Activated CD4-positive, CD25-positive, alpha-beta regulatory T cell treated with anti-CD3 and anti-CD28 coated beads, Interleukin-2, amount 50 U/mL, for 16 hours (primary cell): ENCODE results near the gene SHC4.
"Not testable (repeated sequence)": the region's sequence is repeated elsewhere in the genome, so short reads cannot be mapped to it uniquely, and the experiment has no call there.

Experiments
- DNase-seq: peaks from one replicate; pipeline ENCODE4 v3.0.0-alpha.2; 2020; ENCODE audit warnings: low read depth, low spot score

SHC4 gene

DNA sequence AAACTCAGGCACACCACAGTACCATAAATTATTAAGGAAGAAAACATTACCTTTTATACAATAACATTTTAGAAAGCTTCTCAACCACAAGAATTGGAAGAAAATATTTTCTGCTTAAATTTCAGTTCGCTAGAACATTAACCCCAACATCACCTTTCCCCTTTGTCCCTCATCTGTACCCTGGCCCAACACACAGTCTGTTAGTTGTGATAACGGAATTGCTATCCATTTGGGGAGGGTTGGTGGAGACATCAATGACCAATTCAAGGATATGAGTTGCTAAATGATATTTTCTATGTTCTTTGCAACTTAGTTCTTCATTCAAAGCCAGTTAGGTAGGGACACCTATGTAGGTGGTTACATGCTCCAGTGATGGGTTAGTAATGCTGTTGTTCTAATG is 80.0 kb downstream of the SHC4 start:
- DNase-seq: no peak

DNA sequence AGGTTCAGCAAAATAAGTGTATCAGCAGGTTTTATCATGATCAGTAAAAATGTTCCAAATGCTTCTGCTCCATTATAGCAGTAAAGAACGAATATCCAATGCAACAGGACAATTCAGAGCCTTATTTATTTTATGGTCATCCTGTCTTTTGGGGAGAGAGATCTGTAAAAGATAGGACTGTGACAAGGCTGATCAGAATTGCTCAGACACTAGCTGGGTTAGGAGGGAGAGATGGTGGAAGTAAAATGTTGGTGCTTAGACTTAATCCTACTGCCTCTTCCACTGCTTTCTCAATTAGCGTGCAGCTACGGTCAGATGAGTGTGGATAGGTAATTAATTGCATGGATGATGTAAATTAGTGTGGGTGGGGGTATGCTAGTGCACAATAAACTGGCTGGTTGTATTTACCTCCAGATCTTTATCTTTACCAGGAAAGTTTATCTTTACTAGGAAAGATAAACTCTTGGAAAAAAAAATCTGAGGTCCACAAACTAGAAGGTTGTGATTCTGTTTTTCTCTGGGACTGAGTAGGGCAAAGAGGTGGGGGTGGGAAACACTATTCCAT is 83.6 kb downstream of the SHC4 start:
- no peak for DNase-seq

DNA sequence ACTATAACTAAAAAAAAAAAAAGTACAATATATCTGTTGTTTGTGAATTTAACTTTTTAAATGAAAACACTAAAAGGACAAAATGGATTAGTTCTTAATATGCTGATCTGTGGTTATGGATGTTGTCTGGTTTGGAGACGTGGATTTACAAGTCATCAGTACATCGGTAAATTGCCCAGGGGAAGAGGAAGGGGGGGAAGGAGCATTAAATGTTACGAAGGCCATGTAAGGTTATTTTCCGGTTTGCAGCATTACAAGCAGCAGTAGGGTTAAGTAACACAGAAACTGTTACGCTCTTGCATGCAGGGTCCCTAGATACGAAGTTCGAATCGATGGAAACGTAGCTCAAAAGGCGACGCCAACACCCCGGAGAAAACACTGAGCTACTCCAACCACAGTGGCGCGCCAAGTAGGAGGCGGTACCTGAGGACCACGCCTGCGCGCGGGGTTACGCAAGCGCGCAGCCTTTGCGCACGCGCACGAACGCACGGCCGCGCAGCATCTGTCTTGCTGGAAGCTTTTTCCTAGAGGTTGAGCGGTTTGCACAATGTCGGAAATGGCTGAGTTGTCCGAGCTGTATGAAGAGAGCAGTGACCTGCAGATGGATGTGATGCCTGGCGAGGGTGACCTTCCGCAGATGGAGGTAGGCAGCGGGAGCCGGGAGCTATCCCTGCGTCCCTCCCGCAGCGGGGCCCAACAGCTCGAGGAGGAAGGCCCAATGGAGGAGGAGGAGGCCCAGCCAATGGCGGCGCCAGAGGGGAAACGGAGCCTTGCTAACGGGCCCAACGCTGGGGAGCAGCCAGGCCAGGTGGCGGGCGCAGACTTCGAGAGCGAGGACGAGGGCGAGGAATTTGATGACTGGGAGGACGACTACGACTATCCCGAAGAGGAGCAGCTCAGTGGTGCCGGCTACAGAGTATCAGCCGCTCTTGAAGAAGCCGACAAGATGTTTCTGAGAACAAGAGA is 85.8 kb downstream of the SHC4 start, which contains the start of gene EID1:
Gene EID1 (plus strand): TSS at position 505 of the 966 bp plus-strand sequence. CDS start 43 bp downstream, at position 548.
- peak; percentile 87 for DNase-seq

DNA sequence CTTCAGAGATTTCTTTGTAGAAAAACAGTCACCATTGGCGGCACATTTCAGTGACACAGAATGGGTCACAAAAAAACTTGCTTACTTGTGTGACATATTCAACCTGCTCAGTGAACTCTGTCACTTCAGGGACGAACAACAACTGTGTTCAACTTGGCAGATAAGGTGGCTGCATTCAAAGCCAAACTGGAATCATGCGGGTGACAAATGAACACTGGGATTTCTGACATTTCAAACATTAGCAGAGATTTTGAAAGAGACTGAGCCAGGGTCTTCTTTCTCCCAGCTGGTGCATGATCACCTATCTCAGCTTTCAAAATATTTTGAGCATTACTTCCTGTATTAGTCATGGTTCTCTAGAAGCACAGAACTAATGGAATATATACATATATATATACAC is 87.7 kb downstream of the SHC4 start:
- no peak for DNase-seq

DNA sequence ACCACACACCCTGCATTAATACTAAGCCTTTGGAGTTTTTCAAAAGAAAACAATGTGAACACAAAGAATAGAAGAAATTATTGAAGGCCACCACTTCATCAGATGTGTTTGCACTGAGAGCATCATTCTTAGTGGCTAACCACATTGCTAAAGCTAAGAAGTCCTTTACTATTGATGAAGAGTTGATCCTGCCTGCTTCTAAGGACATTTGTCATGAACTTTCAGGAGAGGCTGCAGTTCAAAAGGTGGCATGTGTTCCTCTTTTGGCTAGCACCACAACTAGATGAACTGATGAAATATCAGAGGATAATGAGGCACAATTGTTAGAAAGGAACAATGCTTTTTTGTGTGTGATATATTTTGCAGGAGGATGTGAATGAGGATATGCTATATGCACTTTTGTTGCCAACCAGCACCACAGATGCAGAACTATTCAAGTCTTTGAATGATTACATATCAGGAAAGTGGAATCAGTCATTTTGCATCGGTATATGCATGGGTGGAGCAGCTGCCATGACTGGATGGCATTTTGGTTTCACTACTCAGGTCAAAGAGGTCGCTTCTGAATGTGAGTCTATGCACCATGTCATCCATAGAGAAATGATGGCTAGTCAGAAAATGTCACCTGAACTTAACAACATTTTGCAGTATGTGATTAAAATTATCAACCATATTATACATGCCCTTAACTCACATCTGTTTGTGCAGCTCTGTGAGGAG is 88.3 kb downstream of the SHC4 start:
- DNase-seq: no peak

DNA sequence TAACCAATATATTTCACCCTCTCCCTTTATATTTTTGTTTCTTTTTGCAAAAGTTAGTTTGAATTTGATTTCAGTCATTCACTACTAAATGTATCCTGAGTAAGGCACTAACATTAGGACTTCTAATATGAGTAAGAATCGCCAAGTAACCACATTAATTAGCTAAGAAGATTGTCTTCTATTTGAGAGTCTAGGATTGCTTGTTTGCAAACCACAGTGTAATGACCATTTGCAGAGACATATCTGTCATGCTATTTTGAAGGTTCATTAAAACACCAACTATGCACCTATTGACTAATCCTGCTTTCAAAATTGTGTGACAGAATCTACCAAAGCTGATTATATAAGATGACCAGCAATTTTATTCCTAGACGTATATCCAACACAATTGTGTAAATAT is 91.1 kb downstream of the SHC4 start:
- no peak for DNase-seq

DNA sequence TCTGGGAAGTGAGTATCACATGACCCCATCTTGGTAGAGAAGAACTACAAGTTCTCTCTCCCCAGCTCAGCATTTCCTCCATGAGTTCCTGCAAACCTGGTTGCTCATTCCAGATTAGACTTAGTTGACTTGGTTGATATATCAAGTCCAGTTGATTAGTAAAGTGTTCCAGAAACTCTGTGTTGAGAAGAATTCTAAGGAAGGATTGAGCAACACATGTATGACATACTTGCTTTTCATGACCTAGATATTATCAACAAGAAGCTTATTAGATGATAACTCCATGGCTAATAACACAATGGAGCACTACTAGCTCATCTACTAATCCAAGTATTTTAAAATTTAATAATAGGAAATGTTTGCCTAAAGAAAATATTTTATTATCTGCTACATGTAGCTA is 92.2 kb downstream of the SHC4 start:
- no peak for DNase-seq

DNA sequence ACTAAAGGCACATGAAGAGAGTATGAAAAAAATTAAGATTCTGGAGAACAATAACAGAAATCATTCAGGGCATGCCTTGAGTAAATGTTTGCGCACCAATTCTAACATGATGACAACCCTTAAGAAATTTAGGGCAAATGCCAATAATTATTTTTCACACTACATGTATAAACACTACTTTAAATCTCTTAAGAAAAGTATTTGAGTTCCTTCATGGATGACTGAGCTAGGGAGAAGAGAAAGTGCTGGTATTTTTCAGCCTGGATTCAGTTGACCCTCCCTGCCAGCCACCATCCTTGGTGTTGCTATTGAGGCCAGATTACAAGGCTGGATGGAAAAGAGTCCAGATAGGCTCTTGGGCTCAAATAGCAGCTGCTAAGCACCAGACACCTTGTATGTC is 93.8 kb downstream of the SHC4 start:
- no peak for DNase-seq

DNA sequence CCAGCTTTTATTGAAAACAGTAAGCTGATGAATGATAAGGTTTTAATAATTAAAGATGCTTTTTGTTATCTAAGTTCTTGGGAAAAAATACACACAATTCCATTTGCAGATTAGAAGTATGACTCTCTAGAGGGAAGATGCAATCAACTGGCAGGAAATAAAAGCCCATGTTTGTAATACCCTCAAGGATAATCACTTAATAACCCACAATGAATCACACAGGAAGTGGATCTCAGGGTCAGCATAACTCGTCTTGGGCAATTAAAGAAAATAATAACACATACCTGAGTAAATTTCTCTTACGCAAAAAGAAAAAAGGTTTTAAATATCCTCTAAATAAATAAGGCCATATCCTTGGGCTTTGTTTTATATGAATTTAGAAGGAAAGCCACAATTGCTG is 95.2 kb downstream of the SHC4 start:
- DNase-seq: no peak

DNA sequence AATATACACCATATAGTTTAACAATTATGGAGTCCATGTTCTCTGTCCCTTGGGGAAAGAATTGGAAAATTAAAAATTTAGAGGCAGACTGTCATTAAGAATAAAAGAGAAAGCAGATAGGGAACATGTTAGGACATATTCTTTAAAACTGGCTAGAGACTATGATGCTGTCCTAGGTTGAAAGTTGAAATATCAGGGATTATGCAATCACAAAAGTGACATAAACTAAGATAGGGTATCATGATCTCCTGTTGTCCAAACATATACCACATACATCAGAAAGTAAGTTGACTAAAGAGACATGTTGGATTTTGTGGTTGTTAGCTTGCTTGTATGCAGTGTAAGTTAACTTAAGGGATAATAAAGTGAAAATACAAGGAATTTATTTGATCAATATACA is 95.7 kb downstream of the SHC4 start:
- DNase-seq: no peak

DNA sequence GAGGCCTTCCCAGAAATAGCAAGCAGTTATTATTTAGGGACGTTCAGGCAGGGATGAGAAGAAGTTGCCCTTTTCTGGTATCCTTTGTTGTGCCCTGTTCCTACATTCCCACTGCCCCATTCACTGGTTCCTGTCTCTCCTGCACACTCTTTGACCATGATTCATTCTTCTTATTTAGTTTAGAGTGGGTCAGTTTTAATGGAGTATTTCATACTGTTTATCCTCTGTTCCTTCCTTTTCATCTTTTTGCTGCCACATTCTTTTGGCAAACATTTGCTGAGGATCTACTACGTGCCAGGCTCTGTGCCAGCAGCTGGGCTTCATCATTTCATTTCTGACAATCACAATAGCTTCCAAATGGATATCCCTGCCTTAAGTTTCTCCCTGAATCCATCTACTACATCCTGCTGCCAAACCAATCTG is 97.6 kb downstream of the SHC4 start:
- DNase-seq: no peak

DNA sequence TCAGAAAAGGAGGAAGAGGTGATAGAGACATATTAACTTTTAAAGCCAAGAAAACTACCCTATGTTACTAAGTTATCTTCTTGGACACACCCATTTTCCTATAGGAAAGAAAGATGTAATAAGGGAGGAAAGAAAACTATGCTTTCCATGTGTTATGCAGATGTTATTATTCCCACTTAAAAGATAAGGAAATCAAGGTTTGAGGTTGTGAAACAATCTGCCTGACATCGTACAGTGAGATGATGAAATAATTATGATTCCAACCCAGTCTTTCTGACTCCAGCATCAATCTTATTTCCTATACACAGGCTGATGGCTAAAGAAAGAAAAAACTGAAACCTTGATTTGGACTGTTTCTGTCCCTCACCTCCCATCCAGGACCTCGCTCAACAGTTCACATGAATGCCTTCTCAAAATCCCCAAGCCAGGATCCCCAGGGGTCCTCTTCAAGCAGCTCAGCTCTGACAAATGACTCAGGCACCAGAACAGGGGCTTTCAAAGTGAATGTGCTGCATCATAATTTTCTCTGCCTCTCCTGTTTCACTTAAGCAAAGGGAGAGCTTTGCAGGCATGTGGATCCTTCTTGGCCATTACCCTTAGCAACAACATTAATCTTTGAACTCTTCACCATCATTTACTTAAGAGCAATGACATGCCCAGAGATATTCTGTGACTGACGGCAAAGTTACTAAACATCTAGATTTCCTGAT is 98.2 kb downstream of the SHC4 start:
- no peak for DNase-seq

DNA sequence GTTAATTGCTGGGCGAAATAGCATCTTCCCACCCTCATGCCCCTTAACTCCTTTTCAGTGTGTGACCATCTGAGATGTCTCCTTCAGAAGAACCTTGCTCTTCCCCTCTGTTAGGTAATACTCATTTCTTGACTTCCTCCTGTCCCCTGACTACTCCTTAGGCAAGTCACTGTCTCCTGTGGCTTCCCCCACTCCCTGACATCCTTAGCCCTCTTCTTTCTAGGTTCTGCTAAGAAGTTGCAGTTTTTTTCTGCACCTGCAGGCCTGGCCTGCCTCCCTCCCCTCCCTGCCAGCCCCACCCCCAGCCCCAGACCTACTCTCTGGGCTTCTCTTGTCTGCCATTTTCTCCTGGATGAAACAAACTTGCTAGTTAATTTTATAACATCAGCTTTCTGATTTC is 101.0 kb downstream of the SHC4 start:
- DNase-seq: no peak

DNA sequence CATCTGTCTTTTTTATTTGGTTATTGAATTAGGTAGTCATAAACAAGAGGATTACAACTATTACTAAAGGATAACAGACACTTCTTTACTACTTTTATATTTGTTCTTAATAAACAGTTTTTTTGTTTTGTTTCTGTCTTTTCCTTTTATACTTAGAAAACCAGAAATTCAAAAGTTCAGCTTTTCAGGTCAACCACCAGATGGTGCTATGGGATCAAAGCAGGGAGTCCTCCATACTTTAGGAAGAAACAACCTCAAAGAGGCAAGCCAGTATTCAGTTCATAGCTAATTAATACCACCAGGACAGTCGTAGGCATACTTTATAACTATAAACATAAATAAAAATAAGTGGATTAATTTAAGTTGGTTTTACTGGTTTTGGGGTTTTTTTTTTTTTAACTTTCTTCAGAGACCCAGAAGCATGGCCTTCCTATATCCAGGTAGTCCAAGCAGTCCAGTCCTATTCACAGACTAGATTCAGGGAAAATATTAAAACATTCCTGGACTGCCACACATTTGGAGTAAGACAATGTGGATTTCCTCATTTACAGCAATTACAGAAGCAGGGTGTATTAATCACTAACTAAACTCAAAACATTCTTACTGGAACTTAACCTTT is 101.8 kb downstream of the SHC4 start:
- peak; percentile 8 for DNase-seq

DNA sequence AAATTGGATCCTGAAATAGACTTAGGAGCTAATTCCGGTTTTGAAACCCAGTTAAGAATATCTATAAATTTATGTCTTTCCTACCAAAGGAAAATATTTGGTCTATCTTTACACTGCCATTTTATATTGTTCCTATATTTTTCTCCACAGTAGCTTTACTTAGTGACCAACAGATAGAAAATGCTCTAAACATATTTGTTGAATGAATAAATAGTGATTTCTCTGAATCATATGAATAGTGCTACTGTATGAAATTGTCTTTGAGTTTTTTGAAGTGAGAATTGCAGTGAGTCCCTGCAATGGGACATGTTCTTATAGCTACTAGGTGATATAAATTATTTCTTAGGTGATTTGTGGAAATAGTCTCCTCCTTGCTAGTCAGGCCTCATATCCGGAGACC is 104.3 kb downstream of the SHC4 start:
- DNase-seq: no peak

DNA sequence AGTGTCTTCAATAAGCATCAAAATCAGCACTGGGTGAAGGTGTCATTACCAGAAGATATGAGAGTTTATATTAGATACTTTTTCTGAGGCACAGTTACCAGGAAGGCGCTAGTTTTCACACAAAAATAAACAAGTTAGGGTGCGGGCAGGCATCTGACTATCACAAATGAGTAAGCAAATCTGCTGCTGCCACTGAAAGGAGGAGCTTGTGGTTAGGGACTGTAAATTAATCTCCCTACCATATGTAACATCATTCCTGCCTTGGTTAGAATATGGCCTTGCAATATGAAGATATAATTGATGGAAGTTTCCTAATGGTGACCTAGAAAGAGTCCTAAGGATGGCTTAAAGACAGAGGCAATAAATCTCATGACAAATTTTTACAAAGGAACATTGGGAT is 105.3 kb downstream of the SHC4 start:
- DNase-seq: no peak

DNA sequence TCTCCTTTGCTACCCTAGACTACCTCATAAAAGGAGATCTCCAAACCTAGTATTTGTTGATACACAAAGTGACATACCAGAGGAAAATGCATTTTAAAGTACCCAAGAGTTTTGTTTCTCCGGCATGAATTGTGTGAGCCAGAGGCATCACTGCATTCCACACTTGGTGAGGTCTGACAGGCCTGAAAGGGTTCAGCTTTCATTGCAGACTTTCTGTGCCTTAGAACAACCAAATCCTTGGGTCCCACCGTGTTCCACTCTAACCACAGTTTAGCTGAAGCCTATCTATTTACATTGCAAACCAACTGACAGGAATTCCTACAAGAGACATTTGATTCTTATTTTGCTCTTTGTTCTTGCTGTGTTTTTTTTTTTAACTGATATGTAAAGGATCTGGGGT is 106.8 kb downstream of the SHC4 start:
- DNase-seq: no peak

DNA sequence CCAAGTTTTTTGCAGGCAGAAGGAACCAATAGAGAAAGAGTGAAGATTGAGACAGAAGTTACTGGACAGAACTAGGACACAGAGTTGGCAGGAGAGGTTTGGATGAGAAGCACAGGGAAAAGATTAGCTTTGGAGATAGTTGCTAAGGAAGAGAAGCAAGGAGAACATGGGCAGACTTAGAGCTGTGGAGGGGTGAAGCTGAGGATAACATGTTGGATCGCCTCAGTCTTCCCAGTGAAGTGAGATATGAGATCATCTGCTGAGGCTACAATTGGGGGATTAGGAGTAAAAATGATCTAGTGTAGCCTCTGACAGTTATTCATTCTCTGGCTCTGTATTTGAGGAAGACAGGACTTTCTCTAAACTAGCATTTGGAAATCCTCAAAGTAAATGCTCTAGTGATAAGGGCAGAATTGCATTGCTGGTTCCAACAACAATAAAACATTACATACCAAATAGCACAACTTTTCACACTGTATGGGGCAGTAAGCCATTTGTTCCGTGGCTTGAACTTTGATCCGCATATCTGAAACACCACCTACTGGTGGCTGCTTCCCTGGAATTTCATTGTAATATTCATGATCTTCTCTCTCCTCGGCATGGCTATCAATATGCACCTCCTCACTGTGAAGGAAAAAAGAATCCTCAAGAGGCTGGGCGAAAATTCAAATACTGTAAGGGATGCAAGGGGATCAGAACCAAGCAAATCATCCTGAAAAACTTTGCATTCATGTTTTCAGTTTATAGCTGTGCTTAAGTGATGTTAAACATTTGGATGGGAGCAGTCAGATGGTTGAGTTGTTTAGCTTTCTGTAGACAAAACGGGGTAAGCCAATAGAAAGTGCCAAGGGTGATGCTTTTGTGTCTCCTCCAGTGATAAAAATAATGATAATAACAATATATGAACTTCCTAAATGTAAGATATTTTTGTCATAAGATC is 107.9 kb downstream of the SHC4 start:
- no peak for DNase-seq

DNA sequence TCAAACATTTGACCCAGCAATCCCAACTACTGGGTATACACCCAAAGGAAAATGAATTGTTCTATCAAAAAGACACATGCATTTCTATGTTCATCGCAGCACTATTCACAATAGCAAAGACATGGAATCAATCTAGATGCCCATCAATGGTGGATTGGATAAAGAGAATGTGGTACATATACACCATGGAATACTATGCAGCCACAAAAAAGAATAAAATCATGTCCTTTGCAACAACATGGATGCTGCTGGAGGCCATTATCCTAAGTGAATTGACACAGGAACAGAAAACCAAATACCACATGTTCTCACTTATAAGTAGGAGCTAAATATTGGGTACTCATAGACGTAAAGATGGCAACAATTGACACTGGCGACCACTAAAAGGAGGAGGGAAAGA is 109.3 kb downstream of the SHC4 start:
- DNase-seq: not testable (repeated sequence)

DNA sequence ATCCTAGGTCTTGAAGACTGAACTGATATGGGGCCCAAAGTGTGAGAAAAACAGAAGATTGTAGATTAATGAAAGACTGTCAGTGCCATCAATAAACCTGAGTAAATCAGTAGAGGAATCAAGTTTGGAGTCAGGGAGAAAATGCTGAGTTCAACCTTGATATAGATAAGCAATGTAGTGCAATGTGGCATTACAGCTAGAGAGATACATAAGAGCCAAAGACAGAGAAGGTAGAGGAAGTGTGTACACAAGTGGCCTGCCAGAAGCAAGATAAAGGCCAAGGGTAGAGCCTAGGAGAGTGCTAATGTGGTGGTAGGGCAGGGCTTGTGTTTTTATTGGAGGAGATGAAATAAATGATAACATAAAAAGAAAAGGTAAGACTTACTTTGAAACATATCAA is 111.8 kb downstream of the SHC4 start:
- DNase-seq: no peak
